Dendritic cell treated with granulocyte-macrophage colony-stimulating factor and Interleukin-4, amounts not matched to agents 40 ng/mL and 50 ng/mL, for 4 days (primary cell): ENCODE results near the gene CFDP1.
"Not testable (repeated sequence)": the region's sequence is repeated elsewhere in the genome, so short reads cannot be mapped to it uniquely, and the experiment has no call there.

Experiments
- H3K27ac Mint-ChIP-seq: one replicate; pipeline ENCODE4 v1.8.0; 2022; ENCODE audit warnings: mild to moderate bottlenecking, mixed read lengths
- H3K27me3 Mint-ChIP-seq: one replicate; pipeline ENCODE4 v1.8.0; 2022; ENCODE audit warnings: mild to moderate bottlenecking, mixed read lengths
- H3K36me3 Mint-ChIP-seq: one replicate; pipeline ENCODE4 v1.8.0; 2022; ENCODE audit warnings: low read depth, mixed read lengths
- H3K4me1 Mint-ChIP-seq: one replicate; pipeline ENCODE4 v1.8.0; 2022; ENCODE audit warnings: low read depth, mixed read lengths
- H3K4me3 Mint-ChIP-seq: one replicate; pipeline ENCODE4 v1.8.0; 2022; ENCODE audit warnings: mild to moderate bottlenecking, moderate library complexity, mixed read lengths
- H3K9me3 Mint-ChIP-seq: one replicate; pipeline ENCODE4 v1.8.0; 2022; ENCODE audit warnings: mixed read lengths
- intact Hi-C: fragments of 100-400 bp; cut with micrococcal nuclease; formaldehyde crosslinking; loops from one replicate; pipeline ENCODE4 v1.15.0; 2022

CFDP1 gene

DNA sequence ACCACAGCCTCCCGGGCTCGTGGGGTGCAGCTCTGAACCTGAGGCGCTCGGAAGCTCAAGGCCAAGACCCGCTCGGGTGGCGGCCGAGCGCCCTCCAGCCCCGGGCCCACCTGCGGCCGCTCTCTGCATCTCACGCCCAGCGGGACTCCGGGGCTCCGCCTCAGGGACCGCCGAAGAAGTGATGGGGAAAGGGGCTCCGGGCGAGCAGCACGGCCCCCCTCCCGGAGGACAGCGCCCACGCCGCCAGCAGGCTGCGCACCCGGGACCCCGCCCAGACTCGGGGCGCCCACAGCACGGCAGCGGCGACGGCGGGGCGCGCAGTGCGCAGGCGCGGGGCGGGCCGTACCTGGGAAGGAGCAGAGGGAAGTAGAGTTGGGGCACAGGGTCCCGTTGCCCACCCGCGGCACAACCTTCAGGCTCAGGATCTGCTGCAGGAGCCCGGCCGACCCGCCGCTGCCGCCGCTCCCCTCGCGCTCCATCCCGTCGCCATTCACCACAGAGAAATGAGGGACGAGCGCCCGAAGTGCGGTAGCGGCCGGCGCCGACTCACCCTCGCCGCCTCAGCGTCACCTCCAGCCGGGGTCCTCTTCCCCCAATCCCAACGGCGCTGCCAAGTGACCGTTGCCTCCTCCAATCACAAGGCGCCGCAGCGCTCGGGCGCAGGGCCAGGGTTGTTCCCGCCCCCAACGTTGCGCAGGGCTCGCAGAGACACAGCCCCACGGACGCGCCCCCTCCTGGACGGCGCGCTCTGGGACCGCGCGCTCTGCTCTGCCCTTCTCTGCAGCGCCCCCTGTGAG is 31.0 kb upstream of the CFDP1 start, which contains the start of gene TMEM170A:
Gene TMEM170A, minus strand, starts transcription at position 568 of the 797 bp plus-strand sequence. Its CDS starts 89 bp downstream, at position 479.
- intact Hi-C loops, result loop anchor here (1.0 to 10.0 kb wide), 5 partner anchors 30 to 160 kb away; partner anchors contain the start of genes ADAT1 and GABARAPL2
- H3K27ac Mint-ChIP-seq, result peak within 1 kb of the TSS; percentile 91
- no peaks in the 10 kb centered on the region for H3K9me3 Mint-ChIP-seq
- H3K27me3 Mint-ChIP-seq, result no peaks in the 10 kb centered on the region
- peak within 1 kb of the TSS; percentile 92 for H3K4me3 Mint-ChIP-seq
- H3K4me1 Mint-ChIP-seq, result peaks cover 42% of the 10 kb centered on the region
- H3K36me3 Mint-ChIP-seq, result peaks cover 13% of the 10 kb centered on the region

DNA sequence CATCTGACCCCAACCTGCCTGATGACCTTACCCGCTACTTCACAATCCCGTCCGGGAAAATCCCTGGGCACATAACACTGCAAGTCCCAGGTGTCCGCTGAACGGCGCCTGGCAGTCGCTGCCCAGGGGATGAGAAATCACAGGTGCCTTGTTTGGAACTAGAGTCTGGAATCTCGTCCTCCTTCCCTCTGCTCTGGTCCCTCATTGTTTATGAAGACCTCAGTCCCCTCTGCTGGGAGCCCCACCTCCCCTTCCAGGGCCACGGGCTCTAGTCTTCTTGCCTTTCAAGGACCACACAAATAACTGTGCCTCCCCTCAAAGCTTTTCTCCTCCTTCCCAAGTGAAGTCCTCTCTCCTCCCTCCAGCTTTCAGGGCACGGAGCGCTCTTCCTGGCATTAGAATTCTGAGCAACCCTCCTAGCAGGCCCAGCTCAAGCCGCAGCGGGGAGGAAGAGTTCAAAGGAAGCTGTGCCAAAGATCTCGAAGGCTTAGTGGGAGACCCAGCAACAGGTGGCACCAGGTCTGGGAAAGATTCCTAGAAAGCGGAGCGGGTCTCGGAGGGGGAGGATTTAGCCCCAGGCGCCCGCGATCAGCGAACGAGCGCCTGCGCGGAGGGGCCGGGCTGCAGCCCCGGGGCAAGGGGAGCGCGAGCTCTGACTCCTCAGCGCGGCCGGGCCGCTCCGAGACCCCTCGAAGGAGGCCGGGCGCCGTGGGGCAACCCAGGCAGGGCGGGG is 30.3 kb upstream of the CFDP1 start:
- peak overlapping the region; percentile 92 for H3K4me3 Mint-ChIP-seq
- H3K9me3 Mint-ChIP-seq, H3K27me3 Mint-ChIP-seq: not testable (repeated sequence)
- H3K4me1 Mint-ChIP-seq, result peaks cover 46% of the 10 kb centered on the region
- H3K27ac Mint-ChIP-seq, result peak overlapping the region; percentile 91
- peaks cover 13% of the 10 kb centered on the region for H3K36me3 Mint-ChIP-seq
- intact Hi-C loops, result loop anchor here (1.0 to 10.0 kb wide), 5 partner anchors 29 to 161 kb away; partner anchors contain the start of genes ADAT1 and GABARAPL2

DNA sequence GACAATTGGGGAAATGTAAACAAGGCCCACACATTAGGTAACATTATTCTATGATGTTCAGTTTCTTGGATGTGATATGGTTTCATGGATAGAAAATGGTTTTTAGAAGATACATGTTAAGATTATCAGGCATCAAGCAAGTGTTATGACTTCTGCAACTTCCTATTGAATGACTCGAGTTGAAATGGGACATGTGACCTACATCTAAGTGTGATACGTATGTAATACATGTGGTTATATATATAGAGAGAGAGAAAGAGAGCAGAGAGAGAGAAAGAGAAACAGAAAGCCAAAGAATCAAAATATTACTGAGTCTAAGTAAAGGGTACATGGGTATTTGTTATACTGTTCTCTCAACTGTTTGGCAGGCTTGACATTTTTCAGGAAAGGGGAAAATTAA is 29.5 kb upstream of the CFDP1 start:
- H3K27ac Mint-ChIP-seq, result peak overlapping the region; percentile 91
- peaks cover 18% of the 10 kb centered on the region for H3K36me3 Mint-ChIP-seq
- no peaks in the 10 kb centered on the region for H3K9me3 Mint-ChIP-seq
- H3K27me3 Mint-ChIP-seq, result no peaks in the 10 kb centered on the region
- H3K4me1 Mint-ChIP-seq, result peaks cover 46% of the 10 kb centered on the region
- peak overlapping the region; percentile 92 for H3K4me3 Mint-ChIP-seq
- intact Hi-C loops, result loop anchor here (5.0 to 10.0 kb wide), 2 partner anchors 104 to 162 kb away; partner anchors contain the start of genes ADAT1 and GABARAPL2

DNA sequence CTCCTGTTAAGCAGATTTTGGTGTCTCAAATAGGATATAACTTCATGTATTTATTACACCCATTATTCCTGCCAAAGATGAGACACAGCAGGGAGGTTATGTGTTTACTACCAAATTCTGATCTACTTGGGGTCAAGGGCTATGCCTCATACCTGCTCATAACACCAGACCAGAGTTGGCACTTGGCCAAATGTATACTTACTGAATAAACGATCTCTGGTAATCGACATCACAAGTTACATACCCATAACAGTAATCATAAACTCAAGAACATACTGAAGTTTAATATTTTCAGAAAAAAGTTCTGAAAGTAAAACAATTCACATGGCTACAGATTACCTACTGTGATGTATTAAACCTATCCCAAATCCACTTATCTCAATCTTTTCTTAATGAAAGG is 28.3 kb upstream of the CFDP1 start:
- Mint-ChIP-seq H3K27ac (no peak overlapping the region), H3K9me3 (no peaks in the 10 kb centered on the region), H3K27me3 (no peaks in the 10 kb centered on the region), H3K36me3 (peaks cover 18% of the 10 kb centered on the region), H3K4me1 (peaks cover 46% of the 10 kb centered on the region), H3K4me3 (no peak overlapping the region)
- intact Hi-C loops, result loop anchor here (5.0 to 10.0 kb wide), 2 partner anchors 106 to 163 kb away; partner anchors contain the start of genes ADAT1 and GABARAPL2

DNA sequence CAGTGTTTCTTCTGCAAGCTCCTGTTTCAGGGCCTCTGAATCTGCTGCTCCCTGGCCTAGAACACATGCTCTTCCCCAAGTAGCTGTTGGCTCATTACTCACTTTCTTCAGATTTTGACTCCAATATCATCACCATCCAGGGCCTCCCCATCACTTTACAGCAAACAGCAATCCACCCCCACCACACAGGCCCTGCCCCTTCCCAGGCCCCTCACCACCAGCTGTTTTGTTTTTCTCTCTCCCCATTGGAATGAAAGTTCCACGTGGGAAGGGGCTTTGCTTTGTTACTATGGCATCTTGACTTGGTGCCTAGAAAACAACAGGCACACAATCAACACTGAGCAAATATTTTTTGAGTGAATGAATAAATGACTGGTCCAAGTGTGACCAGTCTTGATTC is 27.1 kb upstream of the CFDP1 start:
- Mint-ChIP-seq H3K36me3 (peaks cover 18% of the 10 kb centered on the region), H3K9me3 (no peaks in the 10 kb centered on the region), H3K27ac (no peak overlapping the region), H3K27me3 (no peaks in the 10 kb centered on the region), H3K4me3 (no peak overlapping the region), H3K4me1 (peaks cover 46% of the 10 kb centered on the region)
- intact Hi-C loops, result loop anchor here (5.0 to 10.0 kb wide), 2 partner anchors 107 to 164 kb away; partner anchors contain the start of genes ADAT1 and GABARAPL2

DNA sequence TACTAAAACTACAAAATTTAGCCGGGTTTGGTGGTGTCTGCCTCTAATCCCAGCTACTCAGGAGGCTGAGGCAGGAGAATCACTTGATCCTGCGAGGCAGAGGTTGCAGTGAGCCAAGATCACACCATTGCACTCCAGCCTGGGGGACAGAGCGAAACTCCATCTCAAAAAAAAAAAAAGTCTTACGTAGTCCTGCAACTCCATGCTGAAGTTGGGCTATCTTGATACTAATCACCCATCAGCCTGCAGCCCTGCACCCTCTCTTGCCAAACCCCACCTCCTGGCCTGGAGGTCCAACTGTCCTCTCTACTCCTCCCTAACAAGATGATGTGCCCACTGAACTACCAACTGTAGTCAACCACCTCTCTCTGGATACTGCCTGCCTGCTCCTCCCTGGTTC is 26.4 kb upstream of the CFDP1 start:
- peaks cover 42% of the 10 kb centered on the region for H3K4me1 Mint-ChIP-seq

DNA sequence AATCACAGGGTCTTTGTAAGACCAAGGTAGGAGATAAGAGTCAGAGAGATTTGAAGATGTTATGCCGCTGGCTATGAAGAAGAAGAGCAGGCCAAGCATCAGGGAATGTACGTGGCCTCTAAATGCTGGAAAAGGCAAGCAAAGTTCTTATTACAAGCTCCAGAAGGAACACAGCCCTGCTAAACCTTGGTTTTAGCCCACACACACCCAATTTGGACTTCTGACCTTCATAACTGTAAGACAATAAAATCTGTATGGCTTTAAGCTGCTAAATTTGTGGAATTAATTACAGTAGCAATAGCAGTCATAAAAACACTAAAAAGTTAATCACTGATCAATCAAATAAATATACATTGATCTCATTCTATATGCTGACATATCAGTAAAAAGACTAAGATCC is 25.1 kb upstream of the CFDP1 start:
- no peaks in the 10 kb centered on the region for H3K27me3 Mint-ChIP-seq
- peaks cover 18% of the 10 kb centered on the region for H3K36me3 Mint-ChIP-seq
- H3K4me3 Mint-ChIP-seq, result no peak overlapping the region
- peaks cover 37% of the 10 kb centered on the region for H3K4me1 Mint-ChIP-seq
- H3K27ac Mint-ChIP-seq, result no peak overlapping the region
- intact Hi-C loops, result no loop called here
- no peaks in the 10 kb centered on the region for H3K9me3 Mint-ChIP-seq

More for the DNA sequence above, 26.4 kb upstream of the CFDP1 start:
- no peak overlapping the region for H3K27ac Mint-ChIP-seq
- H3K9me3 Mint-ChIP-seq, result no peaks in the 10 kb centered on the region
- no peaks in the 10 kb centered on the region for H3K27me3 Mint-ChIP-seq
- intact Hi-C loops, result loop anchor here (5.0 to 10.0 kb wide), 2 partner anchors 108 to 165 kb away; partner anchors contain the start of genes ADAT1 and GABARAPL2
- peaks cover 18% of the 10 kb centered on the region for H3K36me3 Mint-ChIP-seq
- H3K4me3 Mint-ChIP-seq, result no peak overlapping the region

DNA sequence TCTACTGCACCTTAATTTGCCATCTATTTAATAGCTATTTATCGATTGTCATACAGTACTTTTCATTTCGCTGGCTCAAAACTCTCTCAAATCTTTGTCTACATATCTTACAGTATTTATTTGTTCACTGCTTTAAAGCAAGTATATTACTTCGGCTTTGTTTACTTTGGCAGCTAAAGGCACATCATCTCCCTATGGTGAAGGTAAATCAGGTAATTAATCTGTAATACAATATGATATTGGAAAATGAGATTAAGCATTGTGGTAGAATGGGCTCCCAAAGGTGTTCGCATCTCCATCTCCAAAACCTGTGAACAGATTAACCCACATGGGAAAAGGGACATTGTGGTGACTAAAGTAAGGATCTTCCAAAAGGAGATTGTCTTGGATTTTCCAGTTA is 24.7 kb upstream of the CFDP1 start:
- H3K4me1 Mint-ChIP-seq, result peaks cover 33% of the 10 kb centered on the region
- H3K27ac Mint-ChIP-seq, result no peak overlapping the region
- H3K36me3 Mint-ChIP-seq, result peaks cover 18% of the 10 kb centered on the region
- no peaks in the 10 kb centered on the region for H3K9me3 Mint-ChIP-seq
- H3K27me3 Mint-ChIP-seq, result no peaks in the 10 kb centered on the region
- intact Hi-C loops, result no loop called here
- H3K4me3 Mint-ChIP-seq, result no peak overlapping the region

DNA sequence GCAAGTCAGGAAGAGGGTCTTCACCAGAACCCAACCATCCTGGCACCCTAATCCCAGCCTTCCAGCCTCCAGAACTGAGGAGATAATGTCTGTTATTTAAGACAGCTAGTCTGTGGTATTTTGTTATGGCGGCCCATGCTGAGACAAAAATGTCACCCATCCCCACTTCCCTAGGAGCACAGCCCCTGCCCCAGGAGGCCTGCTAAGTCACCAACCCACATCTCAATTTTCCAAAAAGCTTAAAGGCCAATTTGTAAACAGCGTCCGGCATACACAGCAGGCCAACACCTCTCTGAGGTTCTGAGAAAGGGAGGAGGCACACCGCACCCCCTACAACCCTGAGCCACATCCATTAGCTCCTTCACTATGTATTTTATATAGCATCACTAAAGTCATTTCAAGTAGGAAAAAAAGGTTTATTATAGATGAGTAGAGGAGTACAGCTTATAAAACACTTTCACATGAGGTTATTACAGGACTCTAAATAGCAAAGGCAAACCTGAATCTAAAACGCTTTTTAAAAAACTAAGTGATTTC is 24.2 kb upstream of the CFDP1 start:
- no peak overlapping the region for H3K4me3 Mint-ChIP-seq
- H3K36me3 Mint-ChIP-seq, result peaks cover 18% of the 10 kb centered on the region
- peaks cover 28% of the 10 kb centered on the region for H3K4me1 Mint-ChIP-seq
- no peaks in the 10 kb centered on the region for H3K9me3 Mint-ChIP-seq
- H3K27ac Mint-ChIP-seq, result no peak overlapping the region
- no peaks in the 10 kb centered on the region for H3K27me3 Mint-ChIP-seq
- intact Hi-C loops, result no loop called here

DNA sequence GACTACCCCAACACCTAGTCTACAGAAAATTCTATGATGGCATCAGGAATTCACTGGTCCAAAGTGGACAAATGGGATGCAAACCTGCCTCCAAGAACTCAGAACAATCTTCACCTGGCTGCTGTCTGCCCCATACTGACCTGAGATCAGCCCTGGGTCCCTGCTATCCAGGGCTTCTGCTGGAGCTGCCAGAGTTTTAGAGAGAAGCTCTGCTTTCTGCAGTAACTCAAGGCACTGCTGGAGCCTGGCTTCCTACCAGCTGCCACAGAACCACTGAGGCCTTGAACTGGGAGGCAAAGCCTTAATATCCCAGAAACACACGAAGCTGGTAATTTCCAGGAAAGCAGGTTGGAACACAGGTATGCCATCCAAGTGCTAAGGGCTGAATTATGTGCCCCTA is 23.7 kb upstream of the CFDP1 start:
- H3K36me3 Mint-ChIP-seq, result peaks cover 18% of the 10 kb centered on the region
- no peaks in the 10 kb centered on the region for H3K27me3 Mint-ChIP-seq
- H3K4me1 Mint-ChIP-seq, result peaks cover 22% of the 10 kb centered on the region
- H3K9me3 Mint-ChIP-seq, result no peaks in the 10 kb centered on the region
- intact Hi-C loops, result no loop called here
- no peak overlapping the region for H3K4me3 Mint-ChIP-seq
- no peak overlapping the region for H3K27ac Mint-ChIP-seq

DNA sequence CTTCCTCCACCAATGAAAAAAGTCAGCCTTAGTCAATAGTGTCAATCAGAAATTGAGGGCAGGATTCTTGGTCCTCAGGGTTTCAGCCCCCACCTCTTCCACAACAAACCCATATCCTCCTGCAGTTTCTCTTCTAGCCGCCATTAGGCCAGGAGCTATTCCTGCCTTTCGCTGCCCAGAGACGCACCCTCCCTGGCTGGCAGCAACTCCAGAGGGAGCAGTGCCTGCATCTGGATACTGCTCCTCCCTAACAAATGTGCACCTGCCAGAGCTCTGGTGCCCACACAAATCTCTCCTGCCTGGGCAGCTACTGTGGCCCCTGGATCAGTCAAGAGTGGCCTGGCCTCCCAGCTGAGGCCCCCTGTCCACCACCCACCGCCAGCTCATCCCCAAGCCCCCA is 23.2 kb upstream of the CFDP1 start:
- H3K4me1 Mint-ChIP-seq, result peaks cover 18% of the 10 kb centered on the region
- intact Hi-C loops, H3K27ac Mint-ChIP-seq, H3K9me3 Mint-ChIP-seq, H3K27me3 Mint-ChIP-seq, H3K4me3 Mint-ChIP-seq: not testable (repeated sequence)
- peaks cover 23% of the 10 kb centered on the region for H3K36me3 Mint-ChIP-seq

DNA sequence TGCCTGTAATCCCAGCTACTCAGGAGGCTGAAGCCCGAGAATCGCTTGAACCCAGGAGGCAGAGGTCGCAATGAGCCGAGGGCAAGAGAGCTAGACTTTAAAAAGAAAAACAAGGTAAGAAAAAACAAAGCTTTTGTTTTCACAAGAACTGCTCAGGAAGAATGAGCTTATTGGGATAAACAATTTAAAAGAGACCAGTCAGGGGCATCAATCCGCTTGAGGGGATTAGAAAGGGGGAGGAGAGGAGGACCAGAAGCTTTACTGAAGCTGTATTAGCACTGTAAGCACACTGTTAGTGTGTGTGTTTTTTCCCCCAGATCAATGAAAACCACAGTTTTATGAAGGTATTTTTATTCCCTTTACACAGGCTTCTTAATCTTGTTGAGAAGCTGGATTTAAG is 22.4 kb upstream of the CFDP1 start:
- H3K27ac Mint-ChIP-seq, result no peak overlapping the region
- H3K9me3 Mint-ChIP-seq, result no peaks in the 10 kb centered on the region
- no peak overlapping the region for H3K4me3 Mint-ChIP-seq
- H3K27me3 Mint-ChIP-seq, result no peaks in the 10 kb centered on the region
- intact Hi-C loops, result no loop called here
- H3K4me1 Mint-ChIP-seq, result peaks cover 16% of the 10 kb centered on the region
- H3K36me3 Mint-ChIP-seq, result peaks cover 29% of the 10 kb centered on the region

DNA sequence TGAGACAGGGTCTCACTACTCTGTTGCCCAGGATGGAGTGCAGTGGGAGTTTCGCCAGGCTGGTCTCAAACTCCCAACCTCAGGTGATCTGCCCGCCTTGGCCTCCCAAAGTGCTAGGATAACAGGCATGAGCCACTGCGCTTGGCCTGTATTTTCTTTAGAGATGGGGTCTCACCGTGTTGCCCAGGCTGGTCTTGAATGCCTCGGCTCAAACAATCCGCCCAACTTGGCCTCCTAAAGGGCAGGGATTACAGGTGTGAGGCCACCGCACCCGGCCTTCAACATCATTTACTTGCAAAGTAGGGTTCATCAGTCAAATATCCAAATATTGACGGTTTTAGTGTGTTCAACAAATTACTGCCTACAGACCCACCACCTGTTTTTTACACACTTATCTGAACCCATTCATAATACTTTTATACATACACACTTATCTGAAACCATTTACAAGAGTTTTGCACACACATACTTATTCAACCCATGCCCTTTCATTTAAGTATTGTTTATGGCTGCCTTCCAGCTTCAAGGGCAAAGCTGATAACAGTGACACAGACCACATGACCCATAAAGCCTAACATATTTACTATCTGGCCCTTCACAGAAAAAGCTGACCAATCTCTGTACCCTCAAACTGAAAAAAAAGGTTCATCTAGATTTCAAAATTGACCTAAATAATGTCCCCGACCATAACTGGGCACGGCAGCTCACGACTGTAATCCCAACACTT is 19.3 kb upstream of the CFDP1 start:
- Mint-ChIP-seq H3K36me3 (peaks cover 39% of the 10 kb centered on the region), H3K4me3 (no peak overlapping the region), H3K9me3 (no peaks in the 10 kb centered on the region), H3K4me1 (no peaks in the 10 kb centered on the region), H3K27me3 (no peaks in the 10 kb centered on the region), H3K27ac (no peak overlapping the region)
- intact Hi-C loops, result no loop called here
